IPS DF 19.7 (cell line): ENCODE measurements around the gene PGGHG.
"Not testable (repeated sequence)": the region's sequence is repeated elsewhere in the genome, so short reads cannot be mapped to it uniquely, and the experiment has no call there.

Experiments
- DNase-seq: peaks from one replicate; pipeline ENCODE4 v3.0.0-alpha.2; 2013; ENCODE audit warnings: low read depth, low spot score

PGGHG gene

DNA sequence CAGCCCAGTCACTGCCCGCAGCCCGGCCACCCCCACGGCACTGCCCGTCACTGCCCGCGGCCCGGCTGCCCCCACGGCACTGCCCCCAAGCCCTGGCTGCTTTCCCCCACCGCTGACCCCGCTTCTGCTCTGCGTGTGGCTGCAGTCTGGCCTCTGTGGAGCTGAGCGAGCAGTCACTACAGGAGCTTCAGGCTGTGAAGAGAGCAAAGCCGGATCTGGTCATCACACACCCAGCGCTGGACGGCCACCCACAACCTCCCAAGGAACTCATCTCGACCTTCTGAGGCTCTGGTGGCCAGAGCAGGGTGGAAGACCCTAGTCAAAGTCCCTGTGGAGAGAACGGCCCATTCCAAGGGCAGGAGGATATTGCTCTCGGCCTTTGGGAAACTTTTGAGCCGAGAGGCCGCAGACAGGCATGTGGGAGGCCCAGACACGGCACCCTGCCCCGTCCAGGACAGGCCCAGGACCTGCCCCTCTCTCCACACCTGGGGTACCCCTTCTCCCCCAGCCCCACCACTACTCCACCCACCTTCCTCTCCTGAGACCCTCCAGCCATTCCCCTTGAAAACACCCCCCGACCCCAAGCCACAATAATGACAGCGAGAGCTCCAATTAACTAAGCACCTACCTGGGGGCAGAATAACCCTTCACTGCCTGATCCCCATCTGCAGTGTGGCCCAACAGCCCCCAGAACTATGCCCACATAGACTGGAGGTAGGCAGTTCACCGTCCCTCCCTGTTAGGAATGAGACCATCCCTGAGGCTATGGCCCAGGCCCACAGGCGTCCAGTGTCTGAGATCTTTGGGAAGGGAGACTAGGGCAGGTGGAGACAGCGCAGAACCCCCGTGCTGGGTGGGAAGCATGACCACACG, 3.7 kb upstream of the PGGHG start:
- DNase-seq = no peak

DNA sequence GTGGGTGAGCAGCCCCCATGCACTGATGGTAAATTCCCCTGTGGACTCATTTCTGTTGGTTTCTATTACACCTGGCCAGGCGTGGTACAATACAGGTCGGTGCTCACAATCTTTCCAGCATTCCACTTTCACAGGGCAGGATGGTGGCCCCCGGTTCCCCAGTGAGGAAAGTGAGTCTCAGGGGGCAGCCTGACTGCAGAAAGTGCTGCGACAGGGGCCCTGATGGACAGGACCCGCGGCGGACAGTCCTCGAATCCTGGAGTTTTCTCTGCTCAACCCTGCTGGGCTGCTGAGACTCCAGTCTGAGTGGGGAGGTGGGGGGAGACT, 3.1 kb upstream of the PGGHG start:
- DNase-seq = no peak

DNA sequence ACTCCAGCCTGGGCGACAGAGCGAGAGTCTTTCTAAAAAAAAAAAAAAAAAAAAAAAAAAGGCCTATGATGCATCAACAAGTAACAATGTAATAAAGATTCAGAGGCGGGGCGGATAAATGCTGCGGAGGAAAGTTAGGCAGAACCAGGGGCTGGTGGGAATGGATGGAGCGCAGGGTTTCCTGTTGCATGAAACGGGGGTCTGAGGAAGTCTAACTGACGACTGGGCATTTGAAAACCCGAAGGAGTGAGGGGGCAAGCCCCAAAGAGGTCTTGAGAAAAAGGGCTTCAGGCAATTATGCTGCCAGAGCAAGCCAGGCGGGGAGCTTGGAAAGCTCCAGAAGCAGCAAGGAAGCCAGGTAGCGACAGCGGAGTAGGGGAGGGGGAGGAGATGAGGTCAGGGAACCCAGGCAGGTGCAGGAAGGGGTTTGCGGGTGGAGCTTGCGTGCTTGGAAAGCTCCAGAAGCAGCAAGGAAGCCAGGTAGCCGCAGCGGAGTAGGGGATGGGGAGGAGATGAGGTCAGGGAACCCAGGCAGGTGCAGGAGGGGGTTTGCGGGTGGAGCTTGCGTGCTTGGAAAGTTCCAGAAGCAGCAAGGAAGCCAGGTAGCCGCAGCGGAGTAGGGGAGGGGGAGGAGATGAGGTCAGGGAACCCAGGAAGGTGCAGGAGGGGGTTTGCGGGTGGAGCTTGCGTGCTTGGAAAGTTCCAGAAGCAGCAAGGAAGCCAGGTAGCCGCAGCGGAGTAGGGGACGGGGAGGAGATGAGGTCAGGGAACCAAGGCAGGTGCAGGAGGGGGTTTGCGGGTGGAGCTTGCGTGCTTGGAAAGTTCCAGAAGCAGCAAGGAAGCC, 1.7 kb upstream of the PGGHG start:
- DNase-seq = not testable (repeated sequence)

GRCh38 chr11:287821-288477, 977 bp upstream of the PGGHG start:
- no peak for DNase-seq

GRCh38 chr11:289398-289711, 429 bp downstream of the PGGHG start:
- DNase-seq = no peak

DNA sequence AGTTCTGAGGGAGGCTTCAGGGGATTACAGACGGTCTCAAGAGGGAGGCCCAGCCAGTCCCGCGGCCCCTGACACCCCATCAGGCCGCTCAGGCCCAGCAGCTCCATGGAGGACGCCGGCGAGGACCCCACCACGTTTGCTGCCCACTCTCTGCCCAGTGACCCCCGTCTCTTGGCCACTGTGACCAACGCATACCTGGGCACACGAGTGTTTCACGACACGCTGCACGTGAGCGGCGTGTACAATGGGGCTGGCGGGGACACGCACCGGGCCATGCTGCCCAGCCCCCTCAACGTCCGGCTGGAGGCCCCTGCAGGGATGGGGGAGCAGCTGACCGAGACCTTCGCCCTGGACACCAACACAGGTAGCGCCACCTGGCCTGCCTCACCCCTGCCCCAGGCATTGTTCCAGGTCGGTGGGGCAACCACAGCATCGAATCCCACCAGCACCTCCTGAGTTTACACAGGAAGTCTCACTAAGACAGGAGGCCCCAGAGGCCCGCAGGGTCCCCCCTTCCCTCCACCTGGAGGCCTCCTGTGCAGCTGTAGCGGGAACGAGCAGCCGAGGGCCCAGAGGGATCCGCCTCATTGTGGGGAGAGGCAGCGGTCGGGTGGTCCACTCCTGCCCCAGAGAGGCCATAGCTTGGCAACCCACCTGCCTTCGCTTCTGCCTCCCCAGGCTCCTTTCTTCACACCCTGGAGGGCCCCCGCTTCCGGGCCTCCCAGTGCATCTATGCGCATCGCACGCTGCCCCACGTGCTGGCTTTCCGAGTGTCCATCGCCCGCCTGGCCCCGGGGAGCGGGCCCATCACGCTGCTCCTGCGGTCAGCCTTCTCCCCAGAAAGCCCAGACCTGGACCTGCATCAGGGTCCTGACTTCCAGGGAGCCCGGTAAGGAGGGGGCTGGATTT, 1.0 kb downstream of the PGGHG start:
- no peak for DNase-seq

DNA sequence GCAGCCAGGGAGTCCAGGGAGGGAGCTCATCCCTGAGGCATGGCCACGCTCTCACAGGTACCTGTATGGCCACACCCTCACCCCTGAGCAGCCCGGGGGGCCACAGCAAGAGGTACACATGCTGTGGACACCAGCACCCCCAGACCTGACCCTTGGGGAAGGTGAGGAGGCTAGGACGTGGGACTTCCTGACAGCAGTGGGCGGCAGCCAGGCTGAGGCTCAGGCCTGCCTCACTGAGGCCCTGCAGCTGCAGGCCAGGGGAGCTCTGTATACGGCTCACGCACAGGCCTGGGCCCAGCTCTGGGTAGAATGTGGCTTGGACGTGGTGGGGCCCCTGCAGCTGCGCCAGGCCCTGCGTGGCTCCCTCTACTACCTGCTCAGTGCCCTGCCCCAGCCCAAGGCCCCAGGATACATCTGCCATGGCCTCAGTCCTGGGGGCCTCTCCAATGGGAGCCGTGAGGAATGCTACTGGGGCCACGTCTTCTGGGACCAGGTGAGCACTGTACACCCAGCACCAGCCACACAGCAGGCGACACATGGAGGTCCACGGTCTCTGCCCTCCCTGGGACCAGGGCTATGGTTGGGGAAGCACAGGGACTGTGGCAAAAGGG, 1.8 kb downstream of the PGGHG start:
- no peak for DNase-seq

DNA sequence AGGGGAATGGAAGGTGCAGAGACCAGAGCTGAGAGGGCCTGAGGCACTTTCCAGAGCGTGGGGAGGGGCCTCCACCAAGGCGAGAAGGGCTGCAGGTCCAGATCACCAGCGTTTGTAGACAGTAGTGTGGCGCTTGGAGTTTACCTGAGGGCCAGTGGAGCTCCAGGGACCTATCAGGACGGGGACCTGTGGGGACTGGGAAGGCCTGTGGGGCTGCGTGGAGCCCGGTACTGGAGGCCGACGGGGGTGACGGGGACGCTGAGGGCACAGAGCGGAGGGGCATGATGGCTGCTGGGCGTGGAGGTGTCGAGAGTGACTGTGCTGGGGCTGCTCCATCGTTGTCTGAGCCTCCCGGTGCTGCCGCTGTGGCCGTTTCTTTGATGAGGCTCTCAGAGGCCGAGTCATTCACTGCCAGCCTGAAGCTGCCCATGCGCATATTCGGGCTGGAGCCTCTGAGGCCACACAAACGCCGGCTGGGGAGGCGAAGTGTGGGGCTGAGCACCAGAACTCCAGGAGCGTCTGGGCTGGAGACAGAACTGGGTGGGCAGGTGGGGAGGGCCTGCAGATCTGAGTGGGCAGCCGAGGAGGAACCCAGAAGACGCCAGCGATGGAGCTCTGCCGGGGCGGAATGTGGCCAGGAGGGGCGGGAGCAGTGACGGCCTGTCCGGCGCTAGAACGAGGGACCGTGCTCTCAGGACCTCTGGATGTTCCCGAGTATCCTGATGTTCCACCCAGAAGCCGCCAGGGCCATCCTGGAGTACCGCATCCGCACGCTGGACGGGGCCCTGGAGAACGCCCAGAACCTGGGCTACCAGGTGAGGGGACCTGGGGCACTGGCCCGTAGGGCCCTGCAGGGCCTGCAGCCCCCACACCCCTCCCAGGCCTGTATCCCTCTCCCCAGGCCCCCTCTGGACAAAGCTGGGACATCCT, 2.6 kb downstream of the PGGHG start:
- no peak for DNase-seq

GRCh38 chr11:292211-293121, 3.5 kb downstream of the PGGHG start:
- no peak for DNase-seq

GRCh38 chr11:293271-293851, 4.4 kb downstream of the PGGHG start:
- no peak for DNase-seq

DNA sequence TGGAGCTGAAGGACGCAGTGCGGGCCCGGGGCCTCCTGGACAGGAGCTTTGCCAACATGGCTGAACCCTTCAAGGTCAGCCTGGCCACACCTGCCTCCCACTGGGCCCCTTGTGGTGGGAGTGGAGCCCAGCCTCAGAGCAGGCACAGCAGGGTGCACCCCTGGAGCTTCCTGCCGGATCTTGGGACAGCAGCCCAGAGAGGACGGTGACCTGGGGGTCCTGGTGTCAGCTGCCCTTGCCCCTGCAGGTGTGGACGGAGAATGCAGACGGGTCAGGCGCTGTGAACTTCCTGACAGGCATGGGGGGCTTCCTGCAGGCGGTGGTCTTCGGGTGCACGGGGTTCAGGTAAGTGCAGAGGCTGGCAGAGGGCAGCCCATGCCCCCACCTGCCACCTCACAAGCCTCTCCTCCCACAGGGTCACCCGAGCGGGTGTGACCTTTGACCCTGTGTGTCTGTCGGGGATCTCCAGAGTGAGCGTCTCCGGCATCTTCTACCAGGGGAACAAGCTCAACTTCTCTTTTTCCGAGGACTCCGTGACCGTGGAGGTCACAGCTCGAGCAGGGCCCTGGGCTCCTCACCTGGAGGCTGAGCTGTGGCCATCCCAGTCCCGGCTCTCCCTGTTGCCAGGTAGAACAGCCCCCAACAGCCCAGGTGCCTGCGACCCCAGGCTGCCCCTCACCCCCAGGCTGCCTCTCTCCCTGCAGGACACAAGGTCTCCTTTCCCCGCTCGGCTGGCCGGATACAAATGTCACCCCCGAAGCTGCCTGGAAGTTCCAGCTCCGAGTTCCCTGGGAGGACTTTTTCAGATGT, 5.1 kb downstream of the PGGHG start:
- DNase-seq = no peak

- DNase-seq = no peak
Measured at GRCh38 chr11:294780-295179, 5.9 kb downstream of the PGGHG start.

- DNase-seq = no peak
Measured at GRCh38 chr11:295351-296170, 6.6 kb downstream of the PGGHG start.

DNA sequence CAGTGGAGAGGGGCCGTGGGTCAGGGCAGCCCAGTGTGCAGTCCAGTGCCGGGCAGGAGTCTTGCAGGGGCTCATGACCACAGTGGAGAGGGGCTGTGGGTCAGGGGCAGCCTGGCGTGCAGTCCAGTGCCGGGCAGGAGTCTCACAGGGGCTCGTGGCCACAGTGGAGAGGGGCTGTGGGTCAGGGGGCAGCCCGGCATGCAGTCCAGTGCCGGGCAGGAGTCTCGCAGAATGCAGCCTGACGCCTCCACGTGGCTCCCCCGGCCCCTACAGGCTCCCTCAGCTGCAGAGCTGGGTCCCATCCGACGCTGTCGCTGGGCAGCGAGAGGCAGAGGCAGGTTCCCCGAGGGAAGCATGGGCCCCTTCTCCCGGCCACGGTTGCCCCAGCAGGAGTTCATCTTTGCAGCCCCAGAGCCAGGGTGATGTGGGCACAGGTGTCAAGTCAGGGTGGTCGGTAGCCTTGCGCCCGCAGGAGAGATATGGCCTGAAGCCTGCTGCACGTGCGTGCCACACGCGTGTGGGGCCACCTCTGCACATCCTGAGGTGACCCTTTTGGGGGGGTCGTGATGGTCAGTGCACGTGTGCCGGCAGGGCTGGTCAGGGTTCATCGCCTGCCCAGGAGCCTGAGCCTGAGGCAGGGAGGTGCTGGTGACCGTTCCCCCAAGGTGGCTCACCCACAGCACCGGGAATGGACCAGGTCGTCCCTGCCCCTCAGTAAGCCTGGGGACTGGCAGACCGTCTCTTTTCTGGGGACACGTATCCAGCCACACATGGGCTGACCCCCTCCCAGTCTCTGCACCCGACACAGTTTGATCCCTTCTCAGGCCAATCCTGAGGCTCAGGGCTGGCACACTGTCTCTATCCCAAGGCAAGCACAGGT, 7.5 kb downstream of the PGGHG start:
- DNase-seq = no peak

DNA sequence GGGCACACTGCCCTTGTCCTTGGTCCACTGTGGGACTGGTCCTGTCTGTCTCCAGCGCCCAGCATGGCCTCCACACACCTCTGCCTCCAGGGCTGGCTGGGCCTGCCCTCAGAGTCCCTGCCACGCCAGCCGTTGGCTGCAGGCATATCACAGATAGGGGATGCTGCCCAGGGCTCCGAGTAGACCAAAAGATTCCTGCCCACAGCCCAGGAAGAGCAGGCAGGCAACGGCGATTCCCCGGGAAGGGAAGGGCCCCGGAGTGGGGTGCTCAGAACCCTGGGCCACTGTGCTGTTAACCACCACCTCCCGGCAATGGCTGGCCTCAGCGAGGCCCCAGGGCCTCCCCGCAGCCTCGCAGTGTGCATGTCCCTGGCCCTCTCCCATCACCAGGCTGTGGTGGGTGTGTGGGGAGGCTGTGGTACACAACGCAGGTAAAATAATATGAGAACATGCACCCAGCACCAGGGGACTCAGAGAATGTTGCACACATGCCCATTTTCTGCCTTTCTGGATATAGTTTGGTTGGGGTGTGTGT, 8.2 kb downstream of the PGGHG start:
- no peak for DNase-seq
